Kasumi-1 (cell line): ENCODE data around the gene ZNF677.
"Not testable (repeated sequence)": the region's sequence is repeated elsewhere in the genome, so short reads cannot be mapped to it uniquely, and the experiment has no call there.

Experiments
- DNase-seq, 2 experiments: peaks; one replicate each; lab custom pipeline; 2025; lab: John Stamatoyannopoulos, UW

Gene ZNF677

GRCh38 chr19:53193535-53194222 is 61.0 kb downstream of the ZNF677 start:
- no peak for DNase-seq

DNA sequence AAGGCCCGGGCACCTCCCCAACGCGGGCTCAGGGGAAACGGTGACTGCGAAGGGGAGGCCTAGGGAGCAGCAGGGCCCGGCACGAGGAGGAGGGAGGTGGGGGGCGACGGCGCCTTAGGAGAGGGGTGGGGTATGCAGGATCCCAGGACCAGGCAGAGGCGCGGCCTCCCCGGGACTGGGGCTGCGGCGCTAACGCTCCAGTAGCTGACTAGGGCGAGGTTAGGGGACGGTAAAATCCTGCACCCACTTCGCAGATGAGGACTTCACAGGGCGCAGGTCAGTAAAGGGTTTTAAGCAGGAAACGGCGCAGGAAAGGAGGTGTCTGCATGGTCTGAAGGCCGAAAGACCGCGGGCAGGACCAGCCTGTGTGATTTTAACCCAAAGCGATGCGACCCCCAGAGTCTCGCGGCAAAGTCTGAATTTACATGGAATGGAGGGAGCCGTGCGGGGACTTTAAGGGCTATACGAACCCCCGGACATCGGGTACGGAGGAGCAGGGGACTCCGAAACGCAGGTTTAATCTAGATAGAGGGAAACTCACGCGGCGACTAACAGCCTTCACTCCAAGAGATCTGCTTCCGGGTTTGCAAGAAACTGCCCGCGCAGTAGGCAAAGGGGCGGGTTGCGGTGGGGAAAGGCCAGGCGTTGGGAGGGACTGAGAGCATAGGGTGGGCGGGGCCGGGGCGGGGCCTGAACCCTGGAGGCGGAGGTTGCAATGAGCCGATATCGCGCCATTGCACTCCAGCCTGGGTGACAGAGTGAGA is 61.7 kb downstream of the ZNF677 start, which contains the start of gene ZNF665:
TSS of gene ZNF665 (minus strand) at position 588 of the 764 bp plus-strand sequence. CDS start 10,460 bp downstream, outside the sequence.
- no peak for DNase-seq

DNA sequence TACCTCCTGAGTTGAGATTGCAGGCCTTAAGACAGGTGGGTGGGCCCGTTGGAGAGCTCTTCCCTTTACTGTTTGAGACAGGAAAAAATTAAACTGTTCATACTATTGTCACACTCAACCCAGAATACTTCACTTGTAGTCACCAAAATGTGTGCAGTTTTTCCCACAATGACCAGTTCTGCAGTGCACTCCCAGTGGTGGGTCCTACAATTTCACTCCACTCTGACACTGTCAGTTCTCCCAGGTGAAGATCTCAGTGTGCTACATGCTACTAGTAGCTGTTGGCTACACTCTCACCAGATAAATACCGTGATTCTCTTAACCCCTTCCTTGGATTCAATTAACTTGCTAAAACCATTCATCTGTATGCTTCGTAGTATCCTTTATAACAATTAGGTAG is 64.4 kb downstream of the ZNF677 start:
- no peak for DNase-seq

GRCh38 chr19:53189691-53190198 is 64.9 kb downstream of the ZNF677 start:
- DNase-seq: not testable (repeated sequence)
